Ammon's horn (tissue), 1 donor: ENCODE data around the gene FAM110D.

Source experiments
- DNase-seq: peaks from one replicate; pipeline ENCODE4 v3.0.0-alpha.2; 2016; ENCODE audit warnings: low spot score

The FAM110D gene

GRCh38 chr1:26158908-26159742 lies at the start of gene FAM110D:
TSS of gene FAM110D (plus strand) at chr1:26159079. CDS start at chr1:26161292, 2,213 bp downstream.
- no peak for DNase-seq

GRCh38 chr1:26109229-26110164 lies 49.4 kb upstream of the FAM110D start:
- no peak for DNase-seq

DNA sequence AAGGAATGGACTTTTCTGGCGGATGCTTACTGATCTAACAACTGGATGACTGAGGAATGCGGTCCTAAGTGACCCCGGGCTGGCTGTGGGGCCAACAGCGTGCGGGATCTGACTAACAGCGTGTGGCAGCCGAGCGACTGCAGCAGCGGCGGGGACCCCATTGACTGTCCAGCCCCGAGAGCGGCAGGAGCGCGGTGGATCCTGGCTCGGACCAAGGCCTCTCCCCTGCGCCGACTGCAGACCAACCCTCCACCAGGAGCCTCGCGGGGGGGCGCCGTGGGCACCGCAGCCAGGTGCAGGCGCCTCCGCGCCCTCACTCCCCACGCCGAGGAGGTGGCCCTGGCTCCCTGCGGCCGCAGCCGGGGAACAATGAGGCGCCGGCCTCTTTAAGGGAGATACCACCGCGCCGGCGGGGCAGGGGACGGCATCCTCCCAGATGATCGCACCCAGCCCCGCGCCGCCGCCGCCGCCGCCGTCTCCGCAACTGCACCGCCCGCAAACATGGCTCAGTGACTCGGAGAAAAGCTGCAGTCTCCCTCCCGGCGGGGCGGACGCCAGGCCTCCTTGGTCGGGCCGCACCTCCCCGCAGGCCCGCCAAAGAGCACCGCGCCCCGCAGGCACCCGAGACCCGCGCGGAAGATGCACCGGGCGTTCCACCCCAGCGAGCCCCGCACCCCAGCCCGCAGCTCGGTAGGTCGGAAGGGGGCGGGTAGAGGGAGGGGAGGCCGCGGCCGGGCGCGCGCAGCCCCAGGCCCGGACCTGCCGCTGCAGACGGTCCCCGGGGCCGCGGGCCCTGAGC lies 47.9 kb upstream of the FAM110D start:
- peak; percentile 80 for DNase-seq

- peak; percentile 92 for DNase-seq
Measured at GRCh38 chr1:26111530-26112406, 47.1 kb upstream of the FAM110D start, which contains the start of gene PDIK1L. TSS of gene PDIK1L (plus strand) at chr1:26111824. CDS start at chr1:26114309, 2,485 bp downstream.

DNA sequence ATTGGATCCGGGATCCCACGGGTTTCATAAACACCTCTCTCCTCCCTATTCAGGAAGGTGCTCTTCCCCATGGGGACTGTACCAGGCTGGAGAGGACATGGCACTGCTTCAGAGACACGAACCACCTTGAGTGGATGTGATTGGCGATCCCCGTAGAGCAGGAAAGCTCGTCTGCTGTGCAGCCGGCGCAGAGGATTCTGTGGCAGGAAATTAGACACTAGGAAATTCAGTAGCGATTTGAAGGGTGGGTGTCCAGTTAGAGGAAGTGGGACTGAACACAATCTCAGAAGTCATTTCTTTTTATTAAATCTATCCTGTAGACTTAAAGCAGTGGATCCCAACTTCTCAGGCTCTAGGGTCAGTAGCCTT lies 46.5 kb upstream of the FAM110D start:
- DNase-seq: no peak

DNA sequence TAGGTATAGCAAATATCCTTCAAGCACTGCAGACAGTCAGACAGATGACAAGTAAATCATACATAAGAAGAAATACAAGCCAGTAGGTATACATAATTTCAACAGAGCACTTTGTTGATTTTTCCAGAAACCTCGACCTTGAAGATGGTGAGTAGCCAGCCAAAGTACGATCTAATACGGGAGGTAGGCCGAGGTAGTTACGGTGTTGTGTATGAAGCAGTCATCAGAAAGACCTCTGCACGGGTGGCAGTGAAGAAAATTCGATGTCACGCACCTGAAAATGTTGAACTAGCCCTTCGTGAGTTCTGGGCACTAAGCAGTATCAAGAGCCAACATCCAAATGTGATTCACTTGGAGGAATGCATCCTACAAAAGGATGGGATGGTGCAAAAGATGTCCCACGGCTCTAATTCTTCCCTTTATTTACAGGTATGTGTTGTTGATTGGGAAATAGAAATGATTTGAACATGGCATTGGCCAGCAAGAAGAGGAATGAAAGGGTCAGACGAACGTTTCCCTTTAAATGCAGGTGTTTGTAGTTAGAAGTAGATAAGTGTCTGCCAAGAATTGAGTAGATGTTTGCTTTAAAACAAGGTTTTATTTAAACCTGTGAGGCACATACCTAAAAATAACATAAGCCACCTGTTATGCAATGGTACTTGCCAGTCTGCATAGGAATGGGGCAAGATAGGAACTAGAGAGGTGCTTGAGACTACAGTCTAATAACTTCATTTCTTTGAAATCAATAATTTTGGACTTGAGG lies 44.5 kb upstream of the FAM110D start:
- DNase-seq: no peak

DNA sequence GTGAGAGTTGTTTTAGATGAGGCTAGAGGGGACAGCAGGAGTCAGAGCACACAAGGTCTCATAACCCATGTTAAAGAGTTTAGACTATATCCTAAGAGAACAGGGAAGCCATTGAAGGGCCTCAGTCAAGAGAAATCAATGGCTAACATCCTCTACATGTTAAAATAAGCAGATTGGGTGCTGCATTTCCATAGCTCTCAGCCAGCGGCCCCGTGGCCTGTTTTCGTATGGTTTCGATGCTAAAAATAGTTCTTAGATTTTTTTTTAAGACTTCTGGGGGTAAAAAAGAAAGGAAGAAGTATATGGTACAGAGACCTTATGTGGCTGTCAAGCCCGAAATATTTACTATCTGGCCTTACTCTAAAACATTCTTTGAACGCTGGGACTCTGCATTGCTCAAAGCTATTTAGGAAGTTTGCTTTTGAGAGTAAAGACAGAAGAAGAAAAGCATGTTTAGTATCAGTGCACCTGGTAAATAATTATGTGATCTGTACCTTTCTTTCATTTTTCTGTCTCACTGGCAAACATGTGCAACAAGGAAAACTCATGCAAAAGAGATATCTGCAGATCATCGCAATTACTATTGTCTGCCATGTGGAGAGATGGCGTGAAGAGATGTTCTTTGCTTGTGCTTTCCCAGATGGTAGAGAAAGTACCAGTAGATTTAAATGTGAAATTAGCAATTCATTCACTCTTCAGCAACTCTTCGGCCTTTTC lies 38.8 kb upstream of the FAM110D start:
- no peak for DNase-seq

DNA sequence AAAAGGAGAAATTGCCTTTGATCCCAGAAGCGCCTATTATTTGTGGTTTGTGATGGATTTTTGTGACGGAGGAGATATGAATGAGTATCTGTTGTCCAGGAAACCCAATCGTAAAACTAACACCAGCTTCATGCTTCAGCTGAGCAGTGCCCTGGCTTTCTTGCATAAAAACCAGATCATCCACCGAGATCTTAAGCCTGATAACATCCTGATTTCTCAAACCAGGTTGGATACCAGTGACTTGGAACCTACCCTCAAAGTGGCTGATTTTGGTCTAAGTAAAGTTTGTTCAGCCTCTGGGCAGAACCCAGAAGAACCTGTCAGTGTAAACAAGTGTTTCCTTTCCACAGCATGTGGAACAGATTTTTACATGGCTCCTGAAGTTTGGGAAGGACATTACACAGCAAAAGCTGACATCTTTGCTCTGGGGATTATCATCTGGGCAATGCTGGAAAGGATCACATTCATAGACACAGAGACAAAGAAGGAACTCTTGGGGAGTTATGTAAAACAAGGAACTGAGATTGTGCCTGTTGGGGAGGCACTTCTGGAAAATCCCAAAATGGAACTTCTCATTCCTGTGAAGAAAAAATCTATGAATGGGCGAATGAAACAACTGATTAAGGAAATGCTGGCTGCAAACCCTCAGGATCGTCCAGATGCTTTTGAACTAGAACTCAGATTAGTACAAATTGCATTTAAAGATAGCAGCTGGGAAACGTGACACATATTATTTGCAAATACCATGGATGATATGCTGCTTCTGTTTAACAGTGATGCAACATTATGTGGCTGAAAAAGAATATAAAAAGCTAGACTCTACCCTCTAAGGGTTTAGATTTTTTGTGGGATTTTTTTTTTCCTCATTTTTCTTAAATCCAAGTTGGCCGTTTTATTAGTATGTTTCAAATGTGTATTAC lies 36.8 kb upstream of the FAM110D start:
- peak; percentile 21 for DNase-seq

DNA sequence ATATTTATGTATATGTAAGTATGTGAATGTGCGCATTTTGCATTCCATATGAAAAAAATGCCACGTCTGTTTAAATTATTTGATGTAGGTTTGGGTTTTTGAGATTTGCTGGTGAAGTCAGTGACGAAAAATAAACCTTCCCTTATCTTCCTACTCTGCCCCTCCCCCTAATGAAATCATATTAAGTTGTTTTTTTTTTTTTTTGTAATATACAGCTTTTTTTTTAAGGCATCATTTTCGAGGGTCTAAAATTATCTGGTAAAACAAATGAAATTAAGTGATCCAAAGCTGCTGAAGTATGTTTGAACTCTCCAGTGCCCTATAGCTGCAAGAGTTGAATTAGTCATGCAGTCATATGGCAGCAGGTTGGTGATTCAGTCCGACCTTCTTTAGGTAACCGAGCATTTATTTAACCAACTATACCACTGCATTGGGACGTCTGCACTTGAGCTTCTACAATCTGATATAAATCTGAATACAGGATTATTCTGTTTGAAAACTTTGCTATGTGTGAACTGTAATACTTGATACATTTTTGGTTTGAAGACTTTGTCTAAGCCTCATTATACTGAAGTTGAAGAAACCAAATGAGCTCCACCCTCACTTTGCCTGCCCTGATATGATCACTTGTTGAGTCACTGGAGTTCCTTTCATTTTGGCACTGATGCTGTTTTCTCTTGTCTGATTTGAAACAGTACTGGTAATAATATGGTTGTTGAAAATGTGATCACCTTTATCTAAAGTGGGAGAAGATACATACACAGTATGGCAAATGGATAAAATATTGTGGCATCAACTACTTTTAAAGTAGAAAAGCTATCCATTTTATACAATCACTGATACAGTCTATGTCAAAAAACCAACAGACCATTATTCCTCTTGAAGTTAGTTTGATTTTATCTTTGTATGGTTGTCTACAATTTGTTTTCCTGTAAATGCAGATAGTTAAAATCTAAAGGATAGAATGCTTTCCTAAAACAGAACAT lies 35.6 kb upstream of the FAM110D start:
- no peak for DNase-seq

DNA sequence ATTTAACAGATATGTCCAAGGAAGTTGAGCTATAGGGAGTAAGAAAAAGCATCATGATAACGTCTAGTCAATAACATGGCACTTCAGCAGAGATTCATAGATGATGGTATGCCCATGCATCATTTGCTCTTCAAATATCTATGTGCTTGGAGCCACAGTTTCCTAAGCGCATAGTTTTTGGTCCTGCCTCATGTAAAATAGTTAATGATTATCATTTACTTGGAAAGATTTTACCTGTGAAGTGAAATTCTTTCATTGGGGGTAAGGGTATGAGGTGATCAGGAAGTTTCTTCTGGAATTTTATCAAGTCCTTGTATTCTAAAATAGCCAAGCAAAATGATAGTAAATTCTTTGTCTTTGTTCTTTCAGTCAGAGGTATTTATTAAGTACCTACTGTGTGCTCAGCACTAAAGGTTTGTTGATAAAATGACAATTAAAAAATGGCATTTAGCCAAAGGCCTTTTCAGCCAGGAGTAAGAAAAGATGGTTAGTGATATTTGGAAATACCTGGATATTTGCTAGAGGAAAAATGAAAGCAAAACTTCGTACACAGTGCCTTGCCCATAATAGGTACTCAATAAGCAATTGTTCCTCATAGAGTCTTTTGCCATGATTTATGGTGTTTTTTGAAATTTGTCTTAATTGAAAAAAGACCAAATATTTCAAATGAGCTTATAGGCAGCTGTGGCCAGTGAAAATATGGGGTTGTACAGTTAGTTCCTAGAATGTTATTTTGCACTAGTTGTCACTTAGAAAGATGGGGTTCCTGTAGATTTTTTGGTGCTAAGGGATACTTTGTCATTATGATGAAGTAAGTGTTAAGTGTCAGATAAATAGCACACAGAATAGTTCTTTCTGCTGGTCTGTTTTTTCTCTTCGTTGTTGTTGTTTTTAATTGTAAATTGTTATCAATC lies 34.2 kb upstream of the FAM110D start:
- no peak for DNase-seq

GRCh38 chr1:26125382-26125781 lies 33.5 kb upstream of the FAM110D start:
- DNase-seq: no peak

DNA sequence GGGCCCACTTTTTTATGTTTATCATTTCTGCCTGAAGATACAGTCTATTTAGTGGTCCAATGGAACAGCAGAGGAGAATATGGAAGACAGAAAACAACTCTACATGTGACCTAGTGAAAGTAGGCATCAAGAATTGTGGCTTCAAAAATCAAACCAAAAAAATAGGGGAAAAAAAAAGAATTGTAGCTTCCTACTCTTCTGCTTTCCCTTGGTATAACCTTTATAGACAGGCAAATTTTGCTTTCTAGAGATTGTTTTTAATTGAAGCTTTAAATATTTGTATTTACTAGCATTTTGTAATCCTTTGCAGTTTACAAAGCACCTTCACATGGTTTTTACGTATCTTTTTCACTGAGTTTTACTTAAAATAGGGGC lies 32.9 kb upstream of the FAM110D start:
- no peak for DNase-seq

GRCh38 chr1:26126321-26127084 lies 32.4 kb upstream of the FAM110D start:
- DNase-seq: no peak

- peak; percentile 16 for DNase-seq
Measured at GRCh38 chr1:26127235-26128163, 31.4 kb upstream of the FAM110D start.
